Activated CD4-positive, alpha-beta T cell treated with anti-CD3 and anti-CD28 coated beads, Interleukin-2, amount 50 U/mL, for 1 hour (primary cell): Measurements from ENCODE around the gene ZPLD1.

Experiments used
- DNase-seq: peaks from one replicate; pipeline ENCODE4 v3.0.0-alpha.2; 2020

Gene ZPLD1

DNA sequence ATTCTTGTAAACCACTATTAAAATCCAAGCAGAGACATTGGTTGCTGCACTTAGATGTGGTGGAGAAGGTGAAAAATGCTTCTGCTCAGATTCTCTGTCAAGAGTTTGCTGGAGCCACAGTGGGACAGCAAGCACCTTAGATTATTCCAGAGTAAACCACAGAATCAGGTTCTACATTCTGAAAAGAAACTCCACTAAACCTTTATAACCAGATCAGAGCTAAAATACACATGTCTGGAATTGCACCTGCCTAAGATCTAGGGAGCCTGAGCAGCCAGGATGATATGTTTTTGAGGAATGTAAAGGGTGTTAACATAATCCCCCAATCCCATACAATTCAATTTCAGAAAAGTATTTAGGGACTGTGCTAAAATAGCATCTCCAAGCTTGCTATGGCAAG is at the start of gene ZPLD1:
Gene ZPLD1, plus strand, starts transcription at position 301 of the 400 bp plus-strand sequence. CDS start 3,473 bp downstream, outside the sequence.
- no peak for DNase-seq

DNA sequence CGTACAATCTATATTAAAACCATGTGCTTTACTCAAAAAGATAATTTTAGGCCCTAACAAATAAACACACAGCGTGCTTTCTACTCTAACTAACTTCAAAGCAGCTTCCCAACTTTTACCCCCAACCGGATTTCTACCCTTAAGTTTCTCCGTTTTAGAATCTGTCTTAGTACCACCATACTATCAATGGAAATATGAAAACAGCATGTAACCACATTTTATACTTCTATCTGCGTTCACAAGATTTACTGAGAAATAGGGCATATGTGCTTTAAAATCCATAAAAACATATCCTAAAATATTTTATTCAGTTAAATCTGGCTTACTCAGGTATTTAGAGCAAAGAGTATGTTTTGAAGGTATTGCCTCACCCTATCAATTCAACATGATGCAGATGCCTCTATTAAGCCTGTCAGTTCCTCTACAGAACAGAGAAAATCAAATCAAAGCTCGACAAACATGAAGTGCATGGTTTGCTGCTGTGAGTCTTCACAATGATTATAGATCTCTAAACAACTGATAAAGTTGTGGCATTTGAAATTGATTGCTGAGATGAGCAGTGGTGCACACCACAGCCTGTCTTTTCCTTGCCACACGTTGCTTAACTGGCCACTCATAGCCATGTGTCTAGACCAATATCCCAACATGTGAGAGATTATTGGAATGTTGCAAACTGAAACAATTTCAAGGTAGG is 44.5 kb upstream of the ZPLD1 start:
- DNase-seq, result no peak

DNA sequence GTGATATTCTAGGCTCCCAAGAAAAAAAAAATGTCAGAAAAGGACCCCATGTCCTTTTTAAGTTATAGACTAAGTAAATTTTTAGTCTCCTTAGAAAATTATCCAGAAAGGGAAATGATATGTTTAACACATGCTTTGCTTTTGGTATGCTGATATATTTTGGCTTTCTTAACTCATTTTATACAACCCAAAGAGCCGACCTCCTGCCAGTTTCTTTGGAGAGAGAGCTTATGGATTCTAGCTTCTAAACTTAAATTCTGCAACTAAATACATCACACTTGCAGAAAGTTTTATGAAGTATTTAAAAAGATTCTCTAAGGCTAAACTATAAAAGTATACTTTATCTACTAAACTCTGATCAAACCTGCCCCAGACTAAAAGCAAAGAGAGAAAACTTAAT is 43.9 kb upstream of the ZPLD1 start:
- no peak for DNase-seq

DNA sequence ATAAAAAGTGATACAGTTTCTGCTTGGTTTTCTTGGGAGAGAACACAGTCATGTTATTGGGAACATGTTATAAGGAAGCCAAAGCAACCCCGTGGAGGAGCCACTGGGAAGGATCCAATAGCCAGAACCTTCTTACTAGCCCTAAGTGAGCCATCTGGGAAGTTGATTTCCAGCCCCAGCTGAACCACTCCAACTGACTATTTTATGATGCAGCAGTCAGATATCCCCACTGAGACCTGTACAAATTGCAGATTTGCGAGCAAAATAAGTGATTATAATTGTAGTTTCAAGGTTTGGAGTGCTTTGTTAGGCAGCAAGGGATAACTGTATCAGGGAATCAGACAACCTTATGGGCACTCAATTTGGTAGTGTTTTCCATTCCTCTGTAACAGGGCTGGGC is 43.3 kb upstream of the ZPLD1 start:
- DNase-seq, result no peak

DNA sequence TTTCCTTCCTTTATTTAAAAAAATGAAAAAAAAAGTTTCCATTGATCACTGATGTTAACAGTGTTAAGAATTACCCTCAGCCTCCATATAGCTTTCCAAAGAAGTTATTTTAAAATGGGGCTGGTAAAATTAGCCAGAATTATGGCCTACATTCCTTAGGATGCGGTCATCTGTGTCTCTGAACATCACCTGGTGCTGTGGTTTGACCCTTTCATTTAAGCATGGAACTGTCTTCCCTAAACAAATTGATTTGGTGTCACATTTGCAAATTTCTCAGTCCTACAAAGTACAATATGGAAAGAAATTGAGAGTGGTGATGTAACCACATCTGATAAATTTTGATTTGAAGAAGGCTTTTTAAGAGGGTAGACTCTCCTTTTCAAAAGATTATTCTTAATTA is 40.3 kb upstream of the ZPLD1 start:
- no peak for DNase-seq

DNA sequence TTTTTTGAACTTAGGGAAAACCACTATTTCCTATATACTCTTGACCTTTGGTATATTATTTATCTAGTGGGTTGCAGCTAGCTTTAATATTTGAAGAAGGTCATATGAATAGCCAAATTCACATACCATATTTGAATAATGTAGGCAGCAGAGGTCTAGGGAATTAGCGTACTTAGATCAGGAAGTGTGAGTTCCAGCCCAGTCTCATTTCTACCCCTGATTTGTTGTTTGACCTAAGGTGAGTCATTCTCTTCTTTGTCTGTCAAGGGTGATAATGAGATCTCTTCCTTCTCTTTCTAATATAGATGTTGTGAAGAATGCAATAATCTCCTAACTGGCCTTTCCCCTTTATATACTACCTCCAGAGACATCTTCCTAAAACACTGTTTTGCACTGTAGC is 36.6 kb upstream of the ZPLD1 start:
- no peak for DNase-seq

DNA sequence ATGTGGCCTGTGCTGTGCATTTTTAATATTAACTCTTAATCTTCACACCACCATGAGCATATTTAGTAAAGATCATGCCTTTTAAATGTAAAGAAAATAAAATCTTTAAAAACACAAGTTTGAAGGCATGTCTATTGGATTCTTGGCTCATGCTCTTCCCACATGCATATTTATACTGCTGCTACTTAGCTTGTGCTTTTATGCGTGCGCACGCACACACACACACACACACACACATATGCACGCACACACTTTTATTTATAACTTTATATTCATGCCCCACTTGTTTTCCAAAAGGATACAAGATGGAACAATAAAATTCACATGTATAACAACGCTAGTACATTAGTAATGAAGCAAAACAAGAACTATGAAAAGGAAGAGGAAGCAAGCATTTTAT is 36.1 kb upstream of the ZPLD1 start:
- no peak for DNase-seq

DNA sequence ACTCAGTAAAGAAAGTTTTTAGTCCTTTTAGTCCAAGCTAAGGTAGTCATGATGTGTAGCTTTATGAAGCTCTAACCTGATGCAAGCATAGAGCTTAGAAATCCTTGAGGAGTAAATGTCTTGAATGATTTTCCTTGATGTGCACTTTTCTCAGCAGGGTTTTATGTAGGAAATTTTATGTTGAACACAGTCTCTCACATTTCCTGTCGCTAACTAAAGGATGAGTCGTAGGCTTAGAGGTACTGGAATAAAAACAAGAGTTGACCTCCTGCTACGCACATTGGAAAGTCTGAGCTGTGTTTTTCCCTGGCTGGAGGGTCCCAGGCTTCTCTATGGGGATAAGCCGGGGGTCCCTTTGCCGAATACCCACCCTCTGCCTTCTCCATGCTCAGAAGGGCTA is 34.7 kb upstream of the ZPLD1 start:
- no peak for DNase-seq

DNA sequence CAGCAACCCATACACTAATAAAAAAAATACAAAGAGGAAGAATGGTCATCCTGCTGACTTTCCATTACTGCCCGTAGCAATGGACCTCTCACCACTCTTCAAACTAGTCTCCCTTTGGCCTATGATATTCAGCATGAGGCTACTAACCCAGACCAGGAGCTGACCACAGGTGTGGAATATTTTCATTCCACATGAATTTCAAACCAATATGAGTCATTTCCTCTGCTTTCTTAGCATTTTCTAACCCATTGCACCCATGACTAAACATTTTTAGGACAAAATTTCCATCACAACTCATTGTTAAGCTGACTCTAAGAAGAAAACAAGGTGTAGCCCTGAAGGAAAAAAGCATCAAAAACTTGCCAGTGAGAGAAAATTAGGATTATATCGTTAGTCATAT is 34.0 kb upstream of the ZPLD1 start:
- DNase-seq, result no peak

DNA sequence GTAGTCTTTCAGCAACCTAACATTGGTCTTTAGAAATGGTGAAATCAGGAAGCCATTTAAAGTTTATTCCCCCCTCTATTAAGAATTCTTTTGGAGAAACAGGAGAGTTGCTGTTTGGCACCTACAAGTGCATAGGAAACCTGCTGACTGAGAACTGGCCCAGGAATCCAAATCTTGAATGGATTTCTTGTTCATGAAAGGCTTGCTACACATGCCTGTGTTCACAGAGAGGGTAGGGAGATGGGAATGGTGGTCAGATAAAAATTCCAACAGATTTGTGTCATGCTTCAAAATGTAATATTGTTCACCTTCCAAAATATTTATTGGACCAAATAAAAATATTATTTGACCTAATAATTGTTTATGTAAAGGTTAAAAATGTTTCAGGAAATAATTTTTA is 24.2 kb upstream of the ZPLD1 start:
- DNase-seq, result no peak

DNA sequence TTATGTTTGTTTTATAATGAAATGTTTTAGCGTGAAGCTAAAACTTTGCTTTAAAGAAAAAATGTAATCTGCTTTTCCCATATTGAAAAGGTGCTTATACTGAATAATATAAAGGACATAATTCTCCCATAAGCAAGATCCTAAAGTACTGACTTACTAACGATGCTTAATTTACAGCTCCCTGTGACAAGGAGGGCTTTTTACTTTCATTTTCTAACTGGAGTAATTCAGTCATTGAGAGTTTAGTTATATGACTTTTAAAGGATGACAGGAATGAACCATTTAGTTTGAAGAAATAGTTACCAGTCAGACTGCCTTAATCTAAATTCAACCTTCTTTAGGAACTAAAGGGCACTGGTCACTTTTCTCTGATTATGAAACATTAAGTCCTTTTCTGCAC is 19.3 kb upstream of the ZPLD1 start:
- no peak for DNase-seq

DNA sequence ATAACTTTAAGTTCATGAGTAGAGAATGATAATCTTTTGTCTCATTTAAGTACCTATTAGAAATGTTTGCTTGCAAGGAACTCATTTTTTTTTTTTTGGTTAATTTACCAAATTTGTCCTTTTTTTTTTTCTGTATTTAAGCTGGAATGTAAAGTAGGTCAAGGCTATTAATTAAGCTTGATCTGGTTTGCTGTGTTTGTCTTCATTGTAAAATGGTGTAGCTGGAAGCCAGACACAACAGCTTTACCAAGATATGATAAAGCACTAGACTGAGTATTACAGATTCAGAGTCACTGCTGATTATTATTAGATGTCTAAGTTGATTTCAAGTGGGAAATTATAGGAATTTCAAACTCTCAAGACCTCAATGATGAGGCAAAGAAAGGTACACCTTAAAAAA is 15.0 kb upstream of the ZPLD1 start:
- no peak for DNase-seq

DNA sequence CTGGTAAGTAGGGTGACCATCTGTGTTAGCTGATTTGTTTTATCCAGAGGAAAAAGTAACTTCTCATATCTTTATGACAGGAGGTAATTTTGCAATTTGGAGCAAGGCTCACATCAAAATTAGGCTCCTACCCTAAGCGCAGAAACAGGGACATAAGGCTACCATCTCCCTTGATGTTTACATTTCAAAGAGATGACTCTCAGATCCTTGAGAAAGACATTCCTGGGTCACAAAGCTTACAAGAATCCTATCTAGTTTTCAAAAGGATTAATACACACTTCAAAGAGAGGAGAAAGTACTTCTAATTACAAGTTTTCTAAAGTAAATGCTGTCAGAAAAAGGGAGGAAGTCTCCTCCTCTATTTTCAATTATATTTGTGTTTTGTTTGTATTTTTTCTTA is 7.0 kb downstream of the ZPLD1 start:
- DNase-seq, result no peak

DNA sequence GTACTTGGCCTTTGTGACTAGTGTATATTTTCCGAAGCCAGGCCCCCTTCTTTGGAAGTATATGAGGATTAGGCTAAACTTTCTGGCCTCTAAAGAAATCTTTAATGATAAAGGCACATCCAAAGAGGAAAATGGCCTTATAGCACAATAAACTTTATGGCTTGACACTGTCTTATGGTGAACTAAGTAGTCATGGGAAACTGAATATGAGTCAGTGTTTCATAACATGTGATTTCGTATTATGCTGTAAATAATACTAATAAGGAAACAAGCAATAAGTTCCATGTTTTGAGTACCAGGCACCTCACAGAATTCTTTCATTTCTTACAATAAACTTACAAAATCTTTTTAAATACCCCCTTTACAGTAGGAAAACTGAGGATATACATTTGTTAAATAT is 8.2 kb downstream of the ZPLD1 start:
- DNase-seq, result no peak

DNA sequence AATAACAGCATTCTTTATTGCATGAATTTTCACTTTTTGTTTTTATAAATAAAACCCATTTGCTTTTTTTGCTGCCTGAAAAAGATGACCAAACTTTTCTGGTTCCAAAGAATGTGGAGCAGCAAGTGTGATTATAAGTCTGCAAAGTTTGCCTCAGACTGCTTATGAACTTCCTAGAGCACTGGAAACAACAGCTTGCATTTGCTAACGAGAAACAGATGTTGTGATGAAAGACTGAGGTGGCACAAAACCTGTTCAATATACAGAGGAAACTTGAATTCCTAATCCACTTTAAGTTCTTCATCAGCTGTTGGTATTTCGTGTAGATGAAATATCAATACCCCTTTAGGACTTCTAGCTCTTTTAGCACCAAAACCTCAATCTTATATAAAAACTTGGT is 9.3 kb downstream of the ZPLD1 start:
- no peak for DNase-seq

DNA sequence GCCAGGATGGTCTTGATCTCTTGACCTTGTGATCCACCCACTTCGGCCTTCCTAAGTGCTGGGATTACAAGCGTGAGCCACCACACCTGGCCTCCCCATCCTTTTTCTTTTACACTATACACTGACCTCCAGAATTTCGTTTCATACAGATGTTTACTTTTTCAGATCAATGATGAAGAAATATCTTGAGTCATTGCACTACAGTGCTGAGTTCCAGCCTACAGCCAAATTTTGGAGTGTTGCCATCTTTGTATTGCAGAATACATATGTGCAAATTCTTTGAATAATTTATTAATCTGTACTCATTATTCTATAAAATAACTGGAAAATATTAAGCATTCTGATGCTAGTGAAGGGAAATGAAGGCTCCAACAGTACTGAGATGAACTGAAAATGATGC is 12.5 kb downstream of the ZPLD1 start:
- no peak for DNase-seq

DNA sequence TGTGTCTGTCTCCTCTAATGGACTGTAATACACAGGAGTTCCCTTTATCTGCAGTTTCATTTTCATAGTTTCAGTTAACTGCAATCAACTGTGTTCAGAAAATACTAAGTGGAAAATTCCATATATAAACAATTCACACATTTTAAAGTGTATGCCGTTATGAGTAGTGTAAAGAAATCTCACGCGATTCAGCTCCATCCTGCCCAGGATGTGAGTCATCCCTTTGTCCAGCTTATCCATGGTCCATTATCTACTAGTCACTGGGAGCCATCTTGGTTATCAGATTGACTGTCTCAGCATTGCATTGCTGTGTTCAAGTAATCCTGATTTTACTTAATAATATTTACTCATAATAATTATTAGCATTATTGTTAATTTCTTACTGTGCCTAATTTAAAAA is 14.5 kb downstream of the ZPLD1 start:
- no peak for DNase-seq

DNA sequence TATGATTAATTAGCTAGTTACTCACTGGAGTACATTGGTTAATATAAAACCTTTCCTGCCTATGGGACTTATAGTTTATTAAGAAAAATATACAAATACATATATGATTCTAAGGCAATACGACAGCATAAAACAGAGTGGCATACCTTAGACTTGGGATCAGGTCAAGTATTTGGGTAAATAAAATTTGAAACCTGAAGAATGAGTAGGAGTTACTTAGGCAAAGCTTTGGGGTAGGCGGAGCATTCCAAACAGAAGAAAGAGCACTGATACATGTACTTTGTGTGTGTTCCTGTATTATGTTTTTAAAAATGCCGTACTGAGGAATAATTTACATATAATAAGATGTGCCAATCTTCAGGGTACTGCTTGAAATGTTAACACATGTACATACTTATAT is 15.1 kb downstream of the ZPLD1 start:
- no peak for DNase-seq

DNA sequence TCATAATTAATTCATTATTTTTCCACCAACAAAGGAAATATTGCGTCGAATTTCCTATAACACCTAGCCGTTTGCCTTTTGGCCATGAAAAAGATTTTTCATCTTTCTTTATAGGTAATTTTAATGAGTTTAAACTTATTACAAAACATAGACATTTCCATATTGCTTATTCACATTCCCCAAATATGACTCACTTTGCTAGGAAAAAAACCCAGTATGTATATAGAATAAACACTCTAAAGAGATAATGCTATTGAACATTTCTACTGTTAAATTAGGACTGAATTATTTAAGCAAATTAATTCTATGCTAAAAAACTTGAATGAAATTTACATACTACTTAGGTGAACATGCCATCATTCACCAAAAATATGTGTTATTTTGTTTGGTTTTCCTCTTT is 16.2 kb downstream of the ZPLD1 start:
- no peak for DNase-seq

DNA sequence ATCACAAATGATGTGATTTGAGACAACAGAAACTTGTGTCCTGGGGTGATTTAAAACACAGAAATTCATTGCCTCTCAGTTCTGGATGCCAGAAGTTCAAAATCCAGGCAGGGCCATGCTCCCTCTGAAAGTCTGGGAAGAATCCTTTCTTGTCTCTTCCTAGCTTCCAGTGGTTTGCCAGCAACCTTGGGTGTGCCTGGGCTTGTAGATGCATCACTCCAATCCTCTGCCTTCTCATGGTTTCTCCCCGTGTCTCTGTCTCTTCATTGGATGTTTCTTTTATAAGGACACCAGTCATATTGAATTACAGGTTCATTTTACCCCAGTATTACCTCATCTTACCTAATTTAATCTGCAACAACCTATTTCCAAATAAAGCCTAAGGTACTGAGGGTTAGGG is 16.7 kb downstream of the ZPLD1 start:
- DNase-seq, result no peak

DNA sequence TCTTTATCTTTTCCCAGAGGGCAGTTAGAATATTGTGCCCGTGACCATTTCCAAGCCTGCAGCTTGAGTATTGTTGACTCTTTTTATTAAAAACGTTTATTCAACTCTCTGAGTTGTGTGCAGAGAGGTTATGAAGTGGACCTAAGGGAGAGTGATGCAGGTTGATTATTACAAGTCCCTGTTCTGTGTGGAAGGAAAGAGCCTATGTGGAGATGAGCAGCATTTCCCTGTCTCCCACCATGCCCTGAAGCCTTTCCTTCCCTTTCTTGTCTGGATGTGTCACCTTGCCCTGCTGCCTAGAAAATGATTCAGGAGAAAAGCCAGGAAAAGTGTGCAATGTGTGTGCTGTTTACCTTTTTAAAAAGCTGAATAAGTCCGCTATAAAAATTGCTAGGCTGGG is 19.4 kb downstream of the ZPLD1 start:
- DNase-seq, result no peak

DNA sequence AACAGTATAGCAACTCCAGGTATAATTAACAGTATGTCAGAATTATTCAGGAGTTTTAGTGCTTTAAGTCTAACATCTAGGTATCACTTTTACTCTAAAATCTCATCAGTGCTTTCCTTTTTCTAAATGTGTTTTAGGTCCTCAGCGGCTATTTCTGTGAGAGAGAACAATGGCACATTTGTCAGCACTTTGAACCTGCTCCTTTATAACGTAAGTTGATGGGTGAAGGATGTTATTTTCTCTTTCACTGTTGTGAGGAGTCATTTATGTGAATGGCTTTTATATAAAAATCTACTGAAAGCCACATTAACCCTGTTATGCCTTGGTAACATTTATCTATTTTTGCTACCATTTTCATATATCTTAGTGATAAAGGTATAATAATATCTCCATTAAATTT is 22.8 kb downstream of the ZPLD1 start:
- DNase-seq, result no peak

DNA sequence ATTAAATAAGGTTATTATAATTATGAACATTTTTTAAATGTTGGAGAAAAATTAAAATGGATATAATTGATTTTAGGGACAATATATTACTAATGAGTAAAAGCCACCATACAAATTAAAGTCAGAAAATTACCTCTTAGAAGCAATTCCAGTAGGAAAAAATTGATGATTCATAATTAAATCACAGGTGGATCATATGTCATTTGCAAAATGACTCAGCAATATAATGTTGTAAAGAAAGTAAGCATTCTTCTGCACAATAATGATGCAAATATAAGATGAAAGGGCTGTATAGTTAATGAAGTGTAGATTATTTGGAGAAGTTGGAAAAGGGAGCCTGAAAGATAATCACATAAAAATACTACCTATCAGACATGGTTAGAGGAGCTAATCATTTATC is 25.8 kb downstream of the ZPLD1 start:
- no peak for DNase-seq

DNA sequence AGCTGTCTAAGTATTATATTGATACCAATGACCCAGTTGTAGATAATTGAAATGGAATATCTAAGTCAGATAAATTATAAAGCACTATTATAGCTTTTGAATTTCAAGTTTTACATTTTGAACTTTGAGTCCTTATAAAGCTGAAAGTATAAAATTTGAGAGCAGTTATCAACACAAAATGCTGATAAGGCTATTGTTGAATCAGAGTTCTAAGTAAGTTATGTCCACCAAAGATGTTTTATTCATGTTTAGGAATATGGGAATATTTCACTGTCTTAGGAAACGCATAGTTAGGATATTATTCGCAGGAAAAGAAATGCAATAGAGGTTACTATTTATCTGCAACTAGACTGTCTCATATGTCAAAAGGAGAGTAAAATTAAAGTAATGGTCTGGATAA is 29.4 kb downstream of the ZPLD1 start:
- DNase-seq, result no peak

DNA sequence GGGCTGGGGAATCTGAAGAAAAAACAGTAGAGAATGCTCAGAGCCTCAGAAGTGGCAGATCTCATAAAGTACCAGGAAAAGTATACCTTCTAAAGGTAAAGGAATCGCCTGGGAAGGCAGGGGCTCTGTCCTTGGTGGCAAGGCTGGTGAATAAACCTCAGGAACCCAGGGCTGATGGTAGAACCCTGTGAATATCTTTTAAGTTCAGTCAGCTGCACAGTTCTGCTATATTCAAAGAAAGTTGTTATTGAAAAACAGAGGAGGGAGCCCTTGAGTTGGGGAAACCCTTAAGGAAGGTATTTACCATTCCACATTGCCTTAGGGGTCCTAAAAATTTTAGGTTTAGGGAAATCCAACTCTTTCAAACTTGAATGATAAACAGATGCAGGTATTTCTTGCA is 31.2 kb downstream of the ZPLD1 start:
- no peak for DNase-seq

DNA sequence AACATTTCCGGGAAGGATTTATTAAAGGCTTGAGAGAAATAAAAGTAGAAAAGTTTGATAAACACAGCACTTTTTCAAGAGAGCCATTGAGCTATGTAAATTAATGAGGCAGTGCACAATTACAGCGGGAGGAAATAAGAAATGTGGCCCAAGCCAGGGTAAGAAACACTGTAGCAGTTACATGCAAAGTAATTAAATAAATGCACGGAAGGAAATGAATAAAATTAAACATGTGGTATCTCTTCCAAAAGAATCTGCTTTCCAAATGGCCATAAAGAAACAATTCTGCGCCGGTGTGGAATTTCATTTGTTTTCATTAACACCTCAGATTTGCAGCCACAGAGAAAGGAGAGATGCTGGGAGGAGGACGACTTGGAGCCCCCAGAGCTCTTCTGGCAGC is 35.3 kb downstream of the ZPLD1 start:
- no peak for DNase-seq
